NCI-H446 treated with DMSO at 0.1 percent for 48 hours (cell line): Measurements from ENCODE around the gene SH3GL1.
"Not testable (repeated sequence)": the region's sequence is repeated elsewhere in the genome, so short reads cannot be mapped to it uniquely, and the experiment has no call there.

ENCODE experiments used
- DNase-seq: peaks from one replicate; lab custom pipeline; 2025; lab: John Stamatoyannopoulos, UW

Gene SH3GL1

DNA sequence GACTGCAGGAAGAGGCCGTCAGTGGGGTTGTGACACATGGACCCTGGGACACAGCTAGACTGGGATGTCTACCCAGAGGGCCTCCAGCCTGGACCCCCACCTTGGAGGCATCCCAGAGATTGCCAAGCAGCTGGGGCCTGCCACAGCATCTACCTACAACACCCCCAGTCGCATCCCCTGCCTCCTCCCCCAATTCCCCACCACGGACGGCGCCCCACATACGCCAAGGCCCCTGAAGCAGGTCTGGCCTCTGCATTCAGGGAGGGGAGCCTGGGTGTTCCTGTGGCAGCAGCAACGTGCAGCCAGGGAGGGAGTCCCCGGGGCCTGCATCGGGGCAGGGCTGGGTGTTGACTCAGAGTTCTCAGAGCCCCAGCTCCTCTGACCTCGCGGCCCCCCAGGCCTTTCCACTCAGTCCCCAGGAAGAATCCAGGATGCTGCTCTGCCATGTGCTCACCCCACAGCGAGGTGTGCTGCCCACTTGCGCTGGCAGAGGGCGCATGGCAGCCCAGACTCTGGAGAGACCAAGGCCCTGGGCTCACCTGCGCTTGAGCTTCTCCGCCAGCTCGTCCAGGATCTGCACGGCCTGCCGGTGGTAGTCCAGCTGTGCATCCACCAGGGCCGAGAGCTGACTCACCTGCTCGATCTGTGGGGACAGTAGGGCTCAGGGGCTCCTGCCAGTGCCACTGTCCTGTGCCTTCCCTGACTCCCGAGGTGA is 37.4 kb downstream of the SH3GL1 start:
- no peak for DNase-seq

DNA sequence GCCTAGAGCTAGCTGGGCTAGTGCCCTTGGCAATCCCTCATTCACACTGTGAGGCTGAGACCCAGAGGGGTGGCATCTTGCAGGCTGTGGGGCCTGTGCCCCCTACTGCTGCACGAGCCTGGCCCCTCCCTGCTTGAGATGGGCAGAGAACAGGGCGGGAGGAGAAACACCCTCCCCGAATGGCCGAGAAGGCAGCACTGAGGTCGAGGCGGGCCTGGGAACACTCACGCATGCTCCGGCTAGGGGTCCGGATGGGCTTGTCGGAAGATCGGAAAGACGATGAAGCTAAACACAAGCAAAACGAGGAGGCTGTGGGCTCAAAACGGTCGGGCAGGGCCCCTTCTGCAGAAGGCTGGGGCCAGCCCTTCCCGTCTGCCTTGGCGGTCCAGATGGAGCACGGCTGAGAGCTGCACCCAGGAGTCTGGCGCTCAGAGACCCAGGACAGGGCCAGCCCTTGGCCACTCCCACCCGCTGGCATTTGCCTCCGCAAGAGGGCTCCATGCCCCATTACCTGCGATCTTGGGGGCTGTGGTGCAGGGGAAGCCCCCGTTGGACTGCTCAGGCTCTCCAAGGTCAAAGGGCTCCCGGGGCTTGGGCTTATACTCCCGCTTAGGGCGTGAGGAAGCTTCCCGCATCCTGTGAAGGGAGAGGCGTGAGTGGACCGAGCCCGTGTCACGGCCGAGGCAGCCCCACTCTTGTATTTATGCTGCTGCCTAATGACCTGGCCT is 38.1 kb downstream of the SH3GL1 start:
- no peak for DNase-seq

DNA sequence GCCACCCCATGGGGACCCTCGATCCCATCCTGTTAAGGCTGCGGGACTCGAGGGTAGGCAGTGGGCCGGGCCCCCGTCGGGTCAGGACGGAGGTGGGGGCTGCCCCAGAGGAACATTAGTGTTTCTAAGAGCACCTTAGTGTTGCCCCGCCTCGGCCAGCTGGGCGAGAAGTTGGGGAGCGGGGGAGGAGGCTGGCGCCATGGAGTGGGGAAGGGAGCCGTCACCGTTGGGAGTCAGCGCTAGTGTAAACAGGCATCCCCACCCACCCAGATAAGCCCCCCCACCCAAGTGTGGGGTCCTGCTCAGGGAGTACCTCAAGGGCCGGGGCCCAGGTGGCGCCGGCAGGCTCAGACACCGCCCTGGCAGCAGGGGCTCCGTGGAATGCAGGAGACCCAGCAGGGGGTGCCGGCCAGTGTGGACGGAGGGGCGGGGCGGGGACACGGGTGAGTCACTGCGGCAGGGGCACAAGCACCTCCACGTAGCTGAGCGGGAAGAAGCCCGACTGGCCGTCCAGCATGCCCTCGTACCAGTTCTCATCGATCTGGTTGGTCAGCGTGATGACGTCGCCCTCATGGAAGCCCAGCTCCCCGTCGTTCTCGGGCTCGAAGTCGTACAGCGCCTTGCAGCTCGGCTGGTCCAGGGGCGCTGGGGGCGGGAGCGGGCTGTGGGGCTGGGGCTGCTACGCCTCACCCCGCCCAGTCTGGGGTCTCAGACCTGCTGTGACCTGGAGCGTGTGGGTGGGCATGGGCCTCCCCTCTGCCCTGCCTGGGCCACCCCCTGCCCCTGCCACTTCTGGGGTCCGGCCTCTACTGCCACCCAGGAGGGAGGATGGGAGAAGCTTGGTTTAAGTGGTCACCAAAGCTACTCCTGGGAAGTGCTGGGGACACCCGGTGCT is 38.9 kb downstream of the SH3GL1 start:
- DNase-seq: no peak

DNA sequence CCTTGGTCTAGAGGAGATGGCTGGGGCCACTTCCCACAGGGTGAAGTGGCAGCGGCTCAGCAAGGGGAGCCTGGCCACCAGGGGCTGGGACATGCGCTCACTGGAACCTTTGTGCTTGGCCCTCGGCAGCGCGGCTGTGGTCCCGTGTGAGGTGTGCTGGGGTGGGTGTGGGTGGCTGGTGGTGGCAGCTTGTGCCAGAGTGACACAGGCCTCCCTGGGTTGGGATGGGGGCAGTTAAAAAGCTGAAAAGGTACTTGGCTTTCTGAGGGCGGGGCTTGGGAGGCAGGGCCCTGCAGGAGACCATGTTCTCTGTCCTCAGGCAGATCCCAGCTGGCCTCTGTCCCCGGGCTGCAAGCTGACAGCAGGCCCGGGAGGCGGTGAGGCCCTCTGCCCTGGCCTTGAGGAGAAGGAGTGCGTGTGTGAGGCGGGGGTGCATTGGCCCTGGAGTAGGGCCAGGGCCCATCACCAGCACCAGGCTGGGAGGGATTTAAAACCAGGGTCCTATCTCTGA is 39.7 kb downstream of the SH3GL1 start:
- DNase-seq: no peak

GRCh38 chr19:4360081-4360569 is 40.2 kb downstream of the SH3GL1 start:
- DNase-seq: no peak

DNA sequence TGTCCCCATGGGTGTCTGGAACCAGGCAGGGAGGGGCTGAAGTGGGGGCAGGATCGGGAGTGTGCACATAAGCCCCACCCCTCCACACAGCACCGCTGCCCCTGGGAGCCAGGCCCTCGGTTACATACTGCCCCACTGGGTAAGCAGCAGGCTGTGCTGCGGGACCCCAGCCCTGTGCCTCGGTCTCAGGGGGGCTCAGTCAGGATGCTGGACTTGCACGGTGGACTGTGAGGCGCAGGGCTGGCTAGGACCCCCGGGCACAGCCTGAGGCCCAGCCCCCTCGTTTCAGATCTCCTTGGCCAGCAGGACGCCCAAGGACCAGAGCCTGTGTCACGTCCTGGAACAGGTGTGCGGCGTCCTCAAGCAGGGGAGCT is 40.7 kb downstream of the SH3GL1 start:
- no peak for DNase-seq

DNA sequence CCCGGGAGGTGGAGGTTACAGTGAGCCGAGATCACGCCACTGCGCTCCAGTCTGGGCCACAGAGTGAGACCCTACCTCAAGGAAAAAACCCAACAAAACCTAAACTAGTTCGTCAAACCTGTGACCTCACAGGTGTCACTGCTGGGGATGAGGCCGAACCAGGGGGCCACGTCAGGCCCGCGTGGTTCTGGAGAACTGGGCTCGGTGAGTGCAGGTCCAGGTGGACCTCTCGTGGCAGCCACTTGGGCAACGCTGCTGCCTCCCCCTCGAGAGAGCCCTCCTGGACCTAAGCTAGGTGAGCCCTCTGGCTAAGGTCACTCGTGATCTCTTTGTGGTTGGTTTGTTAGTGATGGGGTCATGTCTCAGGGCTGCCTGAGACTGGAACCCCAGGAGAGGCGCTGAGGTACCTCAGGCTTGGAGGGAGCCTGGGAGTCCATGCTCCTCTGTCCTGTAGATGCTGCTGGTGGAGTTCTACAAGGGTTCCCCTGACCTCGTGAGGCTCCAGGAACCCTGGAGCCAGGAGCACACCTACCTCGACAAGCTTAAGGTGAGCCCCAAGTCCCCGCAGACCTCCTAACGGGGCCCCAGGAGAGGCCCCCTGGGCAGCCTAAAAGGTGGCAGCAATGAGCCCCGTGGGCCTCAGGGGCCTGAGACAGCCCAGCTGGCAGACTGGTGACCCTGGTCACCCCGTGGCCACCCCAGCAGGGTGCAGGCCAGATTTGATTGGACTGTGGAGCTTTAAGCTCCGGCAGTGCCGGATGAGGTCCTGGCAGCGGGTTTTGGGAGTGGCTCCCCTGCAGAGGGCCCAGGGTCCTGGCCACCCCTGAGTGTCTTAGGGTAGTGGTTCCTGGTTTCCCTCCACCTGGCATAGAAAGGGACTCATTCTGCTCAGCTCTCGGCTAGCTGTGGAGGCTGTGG is 41.4 kb downstream of the SH3GL1 start:
- no peak for DNase-seq

DNA sequence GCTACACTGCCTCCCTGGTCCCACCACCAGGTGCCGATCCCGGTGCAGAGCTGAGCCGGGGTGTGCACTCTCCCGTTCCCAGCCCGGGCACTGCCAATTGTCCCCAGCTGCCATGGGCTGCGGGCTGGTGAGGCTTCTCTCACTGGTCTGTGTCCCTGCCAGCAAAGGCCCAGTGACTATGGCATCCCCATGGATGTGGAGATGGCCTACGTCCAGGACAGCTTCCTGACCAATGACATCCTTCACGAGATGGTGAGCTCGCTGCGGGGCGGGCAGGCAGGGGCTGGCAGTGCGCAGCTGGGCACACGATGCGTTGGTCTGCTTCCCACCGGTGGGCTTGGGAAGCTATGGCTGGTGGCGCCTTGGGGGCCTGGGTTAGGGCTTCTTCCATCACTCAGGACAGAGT is 42.4 kb downstream of the SH3GL1 start:
- DNase-seq: no peak

- no peak for DNase-seq
These were observed 43.1 kb downstream of the SH3GL1 start for GRCh38 chr19:4357095-4357797.

DNA sequence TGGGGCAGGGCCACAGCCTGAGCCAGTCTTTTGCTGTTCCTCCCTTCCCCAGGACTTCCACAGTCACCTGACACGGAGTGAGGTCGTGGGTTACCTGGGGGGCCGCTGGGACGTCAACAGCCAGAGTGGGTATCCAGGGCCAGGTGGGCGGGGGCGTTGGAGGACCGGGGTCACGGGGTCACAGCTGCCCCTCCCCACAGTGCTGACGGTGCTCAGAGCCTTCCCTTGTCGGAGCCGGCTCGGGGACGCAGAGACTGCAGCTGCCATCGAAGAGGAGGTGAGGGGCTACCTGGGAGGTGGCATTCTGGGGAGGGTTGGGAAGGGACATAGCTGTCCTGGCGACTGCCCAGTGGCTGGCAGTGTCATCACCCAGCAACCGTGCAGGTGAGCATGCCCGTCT is 45.5 kb downstream of the SH3GL1 start:
- DNase-seq: no peak

DNA sequence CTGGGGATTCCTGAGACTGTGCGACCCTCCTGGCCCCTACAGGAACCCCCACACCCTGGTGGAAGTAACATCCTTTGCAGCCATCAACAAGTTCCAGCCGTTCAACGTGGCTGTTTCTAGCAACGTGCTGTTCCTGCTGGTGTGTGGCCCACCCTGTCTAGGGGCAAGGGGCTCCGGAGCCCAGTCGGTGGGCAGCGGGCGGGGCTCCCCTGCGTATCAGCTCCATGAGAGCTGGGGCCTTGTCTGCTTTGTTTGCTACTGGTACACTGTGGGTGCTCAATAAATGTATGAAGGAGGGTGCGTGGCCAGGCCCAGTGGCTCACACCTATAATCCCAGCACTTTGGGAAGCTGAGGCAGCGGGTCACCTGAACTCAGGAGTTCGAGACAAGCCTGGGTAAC is 46.1 kb downstream of the SH3GL1 start:
- DNase-seq: no peak

GRCh38 chr19:4352701-4353121 is 47.6 kb downstream of the SH3GL1 start:
- peak; percentile 16 for DNase-seq

- no peak for DNase-seq
These were observed 49.6 kb downstream of the SH3GL1 start for GRCh38 chr19:4350726-4351125.

- no peak for DNase-seq
These were observed 50.2 kb downstream of the SH3GL1 start for GRCh38 chr19:4350111-4350510.

- not testable (repeated sequence) for DNase-seq
These were observed 51.1 kb downstream of the SH3GL1 start for GRCh38 chr19:4349225-4349624.

- DNase-seq: no peak
These were observed 52.8 kb downstream of the SH3GL1 start for GRCh38 chr19:4347521-4347920.

GRCh38 chr19:4346020-4346383 is 54.3 kb downstream of the SH3GL1 start:
- no peak for DNase-seq

DNA sequence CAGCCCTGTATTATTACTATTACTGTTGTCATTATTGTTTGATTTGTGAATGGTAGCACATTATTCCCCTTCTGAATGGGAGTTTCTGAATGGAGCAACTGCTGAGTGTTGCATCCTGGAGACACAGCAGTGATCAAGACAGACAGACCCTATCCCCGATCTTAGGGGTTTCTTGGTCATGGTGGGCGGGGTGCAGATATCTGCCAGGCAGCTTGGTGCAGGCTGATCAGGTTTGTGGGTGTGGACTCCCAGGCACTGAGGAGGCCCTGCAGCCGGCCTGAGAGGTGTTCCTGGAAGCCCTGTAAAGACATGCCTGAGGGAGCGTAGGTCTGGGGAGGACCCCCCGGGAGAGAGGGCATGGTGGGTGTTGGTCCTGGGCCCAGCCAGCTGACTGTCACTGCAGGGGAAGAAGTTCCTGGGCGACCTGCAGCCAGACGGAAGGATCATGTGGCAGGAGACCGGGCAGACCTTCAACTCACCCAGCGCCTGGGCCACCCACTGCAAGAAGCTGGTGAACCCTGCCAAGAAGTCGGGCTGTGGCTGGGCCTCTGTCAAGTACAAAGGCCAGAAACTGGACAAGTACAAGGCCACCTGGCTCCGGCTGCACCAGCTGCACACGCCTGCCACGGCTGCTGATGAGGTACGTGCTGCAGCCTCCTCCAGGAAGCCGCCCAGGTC is 54.9 kb downstream of the SH3GL1 start:
- no peak for DNase-seq

DNA sequence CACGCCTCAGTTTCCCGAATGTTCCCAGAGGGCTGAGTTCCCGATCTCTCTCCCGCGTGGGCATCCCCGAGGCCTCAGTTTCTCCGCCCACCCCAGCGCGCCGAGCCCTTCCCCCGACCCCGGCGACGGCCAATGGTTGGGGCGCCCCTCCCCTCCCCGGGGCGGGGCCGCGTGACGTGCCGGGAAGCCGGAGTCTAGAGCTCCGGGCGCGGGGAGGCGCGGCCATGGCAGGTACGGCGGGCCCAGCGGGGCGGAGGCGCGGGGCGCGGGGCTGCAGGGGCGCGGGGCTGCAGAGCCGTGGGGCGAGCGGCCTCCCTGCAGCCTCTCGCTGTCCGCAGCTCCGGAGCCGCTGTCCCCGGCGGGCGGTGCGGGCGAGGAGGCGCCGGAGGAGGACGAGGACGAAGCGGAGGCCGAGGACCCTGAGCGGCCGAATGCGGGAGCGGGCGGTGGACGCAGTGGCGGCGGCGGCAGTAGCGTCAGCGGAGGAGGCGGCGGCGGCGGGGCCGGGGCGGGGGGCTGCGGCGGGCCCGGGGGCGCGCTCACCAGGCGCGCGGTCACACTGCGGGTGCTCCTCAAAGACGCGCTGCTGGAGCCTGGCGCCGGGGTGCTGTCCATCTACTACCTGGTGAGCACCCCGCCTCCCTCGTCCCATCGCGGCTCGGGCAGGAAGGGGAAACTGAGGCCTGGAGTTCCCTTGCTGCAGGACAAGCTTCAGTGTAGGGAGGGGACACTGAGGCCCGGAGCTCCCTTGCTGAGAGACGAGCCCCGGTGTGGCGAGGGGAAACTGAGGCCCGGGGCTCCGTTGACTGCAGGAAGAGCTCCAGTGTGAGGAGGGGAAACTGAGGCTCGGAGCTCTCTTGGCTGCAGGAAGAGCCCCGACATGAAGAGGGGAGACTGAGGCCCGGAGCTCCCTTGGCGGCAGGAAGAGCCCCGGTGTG is 56.7 kb downstream of the SH3GL1 start, which contains the start of gene MPND:
Gene MPND, plus strand, starts transcription at position 193 of the 938 bp plus-strand sequence. Its CDS starts 32 bp downstream, at position 225.
- peak; percentile 63 for DNase-seq
